GM18520 (cell line): ENCODE measurements around the gene ABCG4.
"Not testable (repeated sequence)": the region's sequence is repeated elsewhere in the genome, so short reads cannot be mapped to it uniquely, and the experiment has no call there.

Source experiments
- ATAC-seq: cut with Tn5 transposase; IDR thresholded peaks from one replicate; pipeline ENCODE4 v1.9.1; 2021; ENCODE audit not compliant: unreplicated experiment

ABCG4 gene

DNA sequence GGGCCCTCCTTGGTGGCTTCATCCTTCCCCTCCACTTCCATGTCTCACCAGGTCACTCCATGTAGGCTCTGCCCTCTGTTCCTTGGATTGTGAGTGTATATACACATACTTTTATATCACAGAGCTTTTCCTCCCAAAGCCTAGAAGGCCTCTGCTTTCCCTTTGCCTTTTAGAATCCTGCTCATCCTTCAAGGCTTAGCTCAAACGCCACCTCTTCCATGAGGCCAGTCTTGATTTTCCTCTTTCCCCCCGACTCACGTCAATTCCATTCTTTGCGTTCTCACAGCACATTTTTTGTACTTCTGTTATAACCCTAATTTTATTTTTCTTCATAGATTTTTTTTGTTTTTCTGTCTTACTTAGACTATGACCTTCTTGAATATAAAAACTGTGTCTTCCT lies 3.8 kb downstream of the ABCG4 start:
- ATAC-seq = no peak

- no peak for ATAC-seq
These were observed 4.4 kb downstream of the ABCG4 start for GRCh38 chr11:119153049-119153818.

- ATAC-seq = no peak
These were observed 5.3 kb downstream of the ABCG4 start for GRCh38 chr11:119154178-119154577.

- ATAC-seq = no peak
These were observed 7.1 kb downstream of the ABCG4 start for GRCh38 chr11:119155733-119156492.

- ATAC-seq = no peak
These were observed 7.6 kb downstream of the ABCG4 start for GRCh38 chr11:119156496-119156895.

GRCh38 chr11:119157063-119157462 lies 8.2 kb downstream of the ABCG4 start:
- no peak for ATAC-seq

GRCh38 chr11:119158467-119158866 lies 9.6 kb downstream of the ABCG4 start:
- no peak for ATAC-seq

- no peak for ATAC-seq
These were observed 11.3 kb downstream of the ABCG4 start for GRCh38 chr11:119160151-119160550.

- ATAC-seq = no peak
These were observed 13.0 kb downstream of the ABCG4 start for GRCh38 chr11:119161871-119162270.

DNA sequence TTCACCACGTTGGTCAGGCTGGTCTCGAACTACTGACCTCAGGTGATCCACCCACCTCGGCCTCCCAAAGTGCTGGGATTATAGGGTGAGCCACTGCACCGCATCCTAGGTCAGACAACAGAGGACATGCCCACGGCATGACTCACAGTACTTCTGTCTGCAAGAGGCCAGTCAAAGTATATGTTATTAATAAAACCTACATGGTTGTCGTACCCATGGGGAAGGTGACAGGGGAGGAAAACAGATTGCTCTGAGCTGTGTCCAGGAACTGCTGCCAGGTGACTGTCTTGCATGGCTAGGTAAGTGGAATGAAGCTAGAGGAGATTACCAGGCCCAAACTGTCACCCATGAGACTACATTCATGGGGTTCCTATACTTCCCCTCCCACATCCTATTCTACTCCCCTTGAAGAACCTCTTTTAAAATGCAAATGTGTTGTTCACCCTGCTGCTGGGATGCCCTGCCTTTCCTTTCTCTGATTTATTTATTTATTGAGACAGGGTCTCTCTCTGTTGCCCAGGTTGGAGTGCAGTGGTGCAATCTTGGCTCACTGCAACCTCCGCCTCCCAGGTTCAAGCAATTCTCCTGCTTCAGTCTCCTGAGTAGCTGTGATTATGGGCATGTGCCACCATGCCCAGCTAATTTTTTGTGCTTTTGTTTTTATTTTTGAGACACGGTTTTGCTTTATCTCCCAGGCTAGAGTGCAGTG lies 17.7 kb downstream of the ABCG4 start:
- no peak for ATAC-seq

- ATAC-seq = not testable (repeated sequence)
These were observed 18.2 kb downstream of the ABCG4 start for GRCh38 chr11:119167077-119167458.

DNA sequence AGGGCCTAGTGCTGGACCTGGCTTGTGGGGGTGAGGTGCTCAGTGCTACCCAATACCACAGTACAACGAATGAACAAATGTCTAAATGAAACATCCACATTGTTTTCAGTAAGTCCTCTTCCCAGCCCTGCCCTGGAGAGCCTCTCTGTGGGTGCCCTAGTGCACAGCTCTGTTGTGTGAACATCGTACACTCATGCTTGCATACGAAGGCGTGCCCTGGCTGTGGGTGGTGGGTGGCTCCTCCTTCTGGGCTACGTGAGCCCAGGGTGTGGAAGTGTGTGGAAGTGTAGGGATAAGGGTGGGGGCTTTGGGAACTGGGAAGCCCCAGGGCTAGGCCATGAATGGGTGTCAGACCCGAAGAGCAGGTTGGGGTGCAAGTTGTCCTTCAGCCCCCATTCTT lies 19.1 kb downstream of the ABCG4 start:
- no peak for ATAC-seq

- ATAC-seq = peak; percentile 84
These were observed 19.8 kb downstream of the ABCG4 start, which contains the start of gene NLRX1 for GRCh38 chr11:119168471-119169281. Gene NLRX1 (plus strand): TSS chr11:119168725. CDS start chr11:119171404, 2,679 bp downstream.

GRCh38 chr11:119169282-119169719 lies 20.4 kb downstream of the ABCG4 start:
- no peak for ATAC-seq

- ATAC-seq = no peak
These were observed 23.7 kb downstream of the ABCG4 start for GRCh38 chr11:119172513-119172912.

DNA sequence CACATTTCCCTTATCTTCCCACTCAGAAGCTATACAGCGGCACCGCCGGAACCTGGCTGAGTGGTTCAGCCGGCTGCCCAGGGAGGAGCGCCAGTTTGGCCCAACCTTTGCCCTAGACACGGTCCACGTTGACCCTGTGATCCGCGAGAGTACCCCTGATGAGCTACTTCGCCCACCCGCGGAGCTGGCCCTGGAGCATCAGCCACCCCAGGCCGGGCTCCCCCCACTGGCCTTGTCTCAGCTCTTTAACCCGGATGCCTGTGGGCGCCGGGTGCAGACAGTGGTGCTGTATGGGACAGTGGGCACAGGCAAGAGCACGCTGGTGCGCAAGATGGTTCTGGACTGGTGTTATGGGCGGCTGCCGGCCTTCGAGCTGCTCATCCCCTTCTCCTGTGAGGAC lies 24.6 kb downstream of the ABCG4 start:
- no peak for ATAC-seq

DNA sequence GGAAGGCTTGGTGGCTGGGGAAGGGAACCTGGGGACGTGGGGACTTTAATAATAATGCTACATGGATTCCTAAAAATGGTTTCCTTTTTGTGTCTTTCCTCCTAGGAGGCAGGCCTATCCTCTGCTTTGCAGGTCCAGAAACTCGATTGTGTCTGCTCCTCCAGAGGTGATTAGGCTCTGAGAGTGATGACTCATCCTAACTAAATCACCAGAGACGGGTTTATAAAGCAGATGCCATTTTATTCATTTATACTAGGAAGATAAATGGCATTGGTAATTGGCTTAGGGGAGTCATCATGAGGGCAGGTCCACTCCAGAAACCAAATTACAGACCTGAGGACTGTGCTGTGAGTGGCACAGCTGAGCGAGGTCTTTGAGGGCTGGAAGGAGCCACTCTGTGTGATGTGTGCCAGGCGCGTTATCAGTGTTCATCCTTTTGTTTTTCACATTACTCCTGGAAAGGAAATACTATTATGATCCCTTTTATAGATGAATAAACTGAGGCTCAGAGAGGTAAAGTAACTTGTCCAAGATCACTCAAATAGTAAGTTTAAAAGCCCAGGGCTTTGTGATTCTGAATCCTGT lies 26.7 kb downstream of the ABCG4 start:
- no peak for ATAC-seq

DNA sequence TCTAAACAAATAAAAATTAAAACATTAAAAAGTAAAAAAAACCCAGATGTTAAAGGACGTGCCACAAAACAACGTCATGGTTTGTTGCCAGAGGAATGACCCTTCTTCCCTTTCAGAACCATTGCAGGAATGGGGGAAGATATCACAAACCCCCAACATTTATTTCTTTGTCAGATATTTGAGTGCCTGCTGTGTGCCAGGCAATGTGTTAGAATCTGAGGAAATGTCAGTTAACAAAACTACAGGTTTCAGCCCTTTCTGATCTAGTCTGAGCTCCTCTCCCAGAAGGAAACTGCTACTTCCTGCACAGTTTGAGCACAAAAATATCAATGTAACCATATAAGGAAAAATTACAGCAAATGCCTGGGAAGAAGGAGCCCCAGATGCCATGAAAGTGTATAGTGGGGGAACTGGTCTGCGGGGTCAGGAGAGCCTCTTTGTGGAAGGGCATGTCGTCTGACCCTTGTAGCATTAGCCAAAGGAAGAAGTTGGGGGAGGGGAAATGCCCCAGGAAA lies 29.4 kb downstream of the ABCG4 start:
- ATAC-seq = no peak

DNA sequence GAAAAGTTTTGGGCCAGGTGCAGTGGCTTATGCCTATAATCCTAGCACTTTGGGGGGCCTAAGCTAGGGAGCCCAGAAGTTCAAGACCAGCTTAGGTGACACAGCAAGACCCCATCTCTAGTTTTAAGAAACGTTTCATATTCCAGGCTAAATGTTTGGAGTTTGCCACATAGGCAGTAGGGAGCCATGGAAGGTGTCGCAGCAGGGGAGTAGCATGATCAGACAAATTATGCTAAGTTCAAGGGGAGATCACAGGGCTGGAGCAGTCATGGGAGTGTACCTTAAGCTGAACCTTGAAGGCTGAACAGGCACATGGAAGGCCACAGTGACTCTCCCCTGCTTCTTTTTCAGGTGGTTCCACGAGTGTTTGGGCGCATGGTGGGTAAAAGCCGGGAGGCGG lies 30.5 kb downstream of the ABCG4 start:
- ATAC-seq = no peak

DNA sequence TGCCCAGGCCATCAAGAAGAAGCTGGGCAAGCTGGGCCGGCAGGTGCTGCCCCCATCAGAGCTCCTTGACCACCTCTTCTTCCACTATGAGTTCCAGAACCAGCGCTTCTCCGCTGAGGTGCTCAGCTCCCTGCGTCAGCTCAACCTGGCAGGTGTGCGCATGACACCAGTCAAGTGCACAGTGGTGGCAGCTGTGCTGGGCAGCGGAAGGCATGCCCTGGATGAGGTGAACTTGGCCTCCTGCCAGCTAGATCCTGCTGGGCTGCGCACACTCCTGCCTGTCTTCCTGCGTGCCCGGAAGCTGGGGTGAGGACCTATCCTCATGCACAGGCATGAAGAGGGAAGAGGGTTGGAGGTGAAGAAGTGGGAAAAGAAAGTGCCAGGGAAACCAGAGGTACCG lies 31.1 kb downstream of the ABCG4 start:
- no peak for ATAC-seq
